SK-N-MC (cell line): Measurements from ENCODE around the gene TENT5C.

Experiments
- DNase-seq: peaks from one replicate; pipeline ENCODE4 v3.0.0-alpha.2; 2011; ENCODE audit warnings: low read depth, low spot score
- H3K27ac ChIP-seq: fragments of 200-600 bp; sonication (generic); 2 replicates; pipeline ENCODE4 v1.5.1; 2016; ENCODE audit warnings: mixed run types
- H3K36me3 ChIP-seq: fragments of 200-600 bp; sonication (generic); 2 replicates; pipeline ENCODE4 v1.6.1; 2017; ENCODE audit warnings: antibody characterized with exemption, low read length, mixed read lengths; ENCODE audit not compliant: insufficient read depth
- H3K4me3 ChIP-seq: fragments of 200-600 bp; sonication (generic); 2 replicates; pipeline ENCODE4 v1.5.1; 2016
- H3K9ac ChIP-seq: fragments of 200-600 bp; sonication (generic); 2 replicates; pipeline ENCODE4 v1.8.0; 2017; ENCODE audit warnings: mixed run types, mixed read lengths; ENCODE audit not compliant: insufficient read length
- H3K9me3 ChIP-seq: fragments of 200-600 bp; sonication (generic); 2 replicates; pipeline ENCODE4 v1.6.1; 2017; ENCODE audit warnings: low read depth, mild to moderate bottlenecking, antibody characterized with exemption, low read length, moderate library complexity, mixed read lengths
- EZH2 ChIP-seq: fragments of 200-600 bp; sonication (generic); IDR thresholded peaks from one replicate; pipeline ENCODE4 v1.6.1; 2017; ENCODE audit warnings: antibody characterized with exemption
- FOXP2 ChIP-seq: optimal IDR thresholded peaks from 2 replicates; pipeline ENCODE3; 2011; ENCODE audit warnings: mild to moderate bottlenecking, moderate library complexity; ENCODE audit not compliant: insufficient read depth; ENCODE audit errors: extremely low read length, control extremely low read depth
- POLR2AphosphoS5 ChIP-seq: IDR thresholded peaks from 2 replicates; pipeline ENCODE4 v1.6.1; 2012; ENCODE audit warnings: mild to moderate bottlenecking, low read depth, low read length, borderline replicate concordance

The TENT5C gene

GRCh38 chr1:117567976-117568375 is 37.9 kb upstream of the TENT5C start:
- no peak overlapping the region for H3K4me3 ChIP-seq
- no peak overlapping the region for H3K27ac ChIP-seq
- no peak overlapping the region for H3K9ac ChIP-seq
- DNase-seq = no peak
- no peaks in the 10 kb centered on the region for H3K36me3 ChIP-seq
- TF ChIP-seq POLR2AphosphoS5 = no peak
- no peak for TF ChIP-seq FOXP2
- no peak for TF ChIP-seq EZH2
- no peaks in the 10 kb centered on the region for H3K9me3 ChIP-seq

GRCh38 chr1:117568999-117569398 is 36.8 kb upstream of the TENT5C start:
- no peak for DNase-seq
- Histone ChIP-seq H3K36me3 (no peaks in the 10 kb centered on the region), H3K4me3 (no peak overlapping the region), H3K9ac (no peak overlapping the region), H3K9me3 (no peaks in the 10 kb centered on the region), H3K27ac (no peak overlapping the region)
- TF ChIP-seq FOXP2 (no peak), EZH2 (no peak), POLR2AphosphoS5 (no peak)

- peak; percentile 20 for DNase-seq
- TF ChIP-seq POLR2AphosphoS5 = no peak
- no peak for TF ChIP-seq EZH2
- no peak for TF ChIP-seq FOXP2
- H3K36me3 ChIP-seq = no peaks in the 10 kb centered on the region
- H3K4me3 ChIP-seq = 0 out of 2 replicates have a peak overlapping the region, but pooled peaks have one; percentile 18
- H3K9me3 ChIP-seq = no peaks in the 10 kb centered on the region
- no peak overlapping the region for H3K27ac ChIP-seq
- no peak overlapping the region for H3K9ac ChIP-seq
Measured at GRCh38 chr1:117569856-117570255, 36.0 kb upstream of the TENT5C start.

GRCh38 chr1:117570988-117571409 is 34.8 kb upstream of the TENT5C start:
- Histone ChIP-seq H3K9ac (no peak overlapping the region), H3K4me3 (no peak overlapping the region), H3K36me3 (no peaks in the 10 kb centered on the region), H3K9me3 (no peaks in the 10 kb centered on the region), H3K27ac (no peak overlapping the region)
- TF ChIP-seq FOXP2 (no peak), EZH2 (no peak), POLR2AphosphoS5 (no peak)
- no peak for DNase-seq

- Histone ChIP-seq H3K36me3 (no peaks in the 10 kb centered on the region), H3K9ac (no peak overlapping the region), H3K27ac (no peak overlapping the region), H3K9me3 (no peaks in the 10 kb centered on the region), H3K4me3 (no peak overlapping the region)
- no peak for TF ChIP-seq EZH2
- no peak for DNase-seq
Measured at GRCh38 chr1:117571496-117571895, 34.4 kb upstream of the TENT5C start.

- H3K36me3 ChIP-seq = no peaks in the 10 kb centered on the region
- DNase-seq = no peak
- TF ChIP-seq EZH2 = no peak
- TF ChIP-seq POLR2AphosphoS5 = no peak
- no peak for TF ChIP-seq FOXP2
- H3K27ac ChIP-seq = no peak overlapping the region
- H3K4me3 ChIP-seq = no peak overlapping the region
- H3K9me3 ChIP-seq = no peaks in the 10 kb centered on the region
- no peak overlapping the region for H3K9ac ChIP-seq
Measured at GRCh38 chr1:117572546-117572945, 33.3 kb upstream of the TENT5C start.

- Histone ChIP-seq H3K27ac (no peak overlapping the region), H3K9ac (no peak overlapping the region), H3K9me3 (no peaks in the 10 kb centered on the region), H3K4me3 (no peak overlapping the region), H3K36me3 (no peaks in the 10 kb centered on the region)
- TF ChIP-seq FOXP2 (no peak), POLR2AphosphoS5 (no peak), EZH2 (no peak)
- DNase-seq = no peak
Measured at GRCh38 chr1:117573386-117574023, 32.3 kb upstream of the TENT5C start.

- Histone ChIP-seq H3K36me3 (no peaks in the 10 kb centered on the region), H3K4me3 (no peak overlapping the region), H3K27ac (no peak overlapping the region), H3K9ac (no peak overlapping the region), H3K9me3 (no peaks in the 10 kb centered on the region)
- no peak for TF ChIP-seq POLR2AphosphoS5
- TF ChIP-seq EZH2 = no peak
- no peak for TF ChIP-seq FOXP2
- no peak for DNase-seq
Measured at GRCh38 chr1:117574161-117574835, 31.6 kb upstream of the TENT5C start.
